GM19455 (cell line): ENCODE data around the gene GPSM1.
"Not testable (repeated sequence)": the region's sequence is repeated elsewhere in the genome, so short reads cannot be mapped to it uniquely, and the experiment has no call there.

Source experiments
- ATAC-seq: cut with Tn5 transposase; IDR thresholded peaks from one replicate; pipeline ENCODE4 v1.9.1; 2021; ENCODE audit not compliant: unreplicated experiment

GPSM1 gene

GRCh38 chr9:136317695-136318094 is 9.6 kb upstream of the GPSM1 start:
- ATAC-seq: no peak

- ATAC-seq: no peak
These were observed 9.1 kb upstream of the GPSM1 start for GRCh38 chr9:136318111-136318775.

GRCh38 chr9:136318776-136319241 is 8.5 kb upstream of the GPSM1 start:
- no peak for ATAC-seq

- ATAC-seq: not testable (repeated sequence)
These were observed 8.1 kb upstream of the GPSM1 start for GRCh38 chr9:136319244-136319643.

GRCh38 chr9:136319955-136320354 is 7.4 kb upstream of the GPSM1 start:
- not testable (repeated sequence) for ATAC-seq

GRCh38 chr9:136320972-136321371 is 6.4 kb upstream of the GPSM1 start:
- ATAC-seq: not testable (repeated sequence)

- no peak for ATAC-seq
These were observed 5.8 kb upstream of the GPSM1 start for GRCh38 chr9:136321561-136321960.

GRCh38 chr9:136322756-136323330 is 4.5 kb upstream of the GPSM1 start:
- no peak for ATAC-seq

GRCh38 chr9:136323371-136323789 is 4.0 kb upstream of the GPSM1 start:
- ATAC-seq: no peak

- no peak for ATAC-seq
These were observed 2.6 kb upstream of the GPSM1 start for GRCh38 chr9:136324501-136325300.

GRCh38 chr9:136325358-136325757 is 2.0 kb upstream of the GPSM1 start:
- ATAC-seq: no peak

GRCh38 chr9:136326061-136326760 is 1.1 kb upstream of the GPSM1 start:
- no peak for ATAC-seq

GRCh38 chr9:136326761-136327303 is 507 bp upstream of the GPSM1 start:
- ATAC-seq: no peak

GRCh38 chr9:136328011-136328621 is 777 bp downstream of the GPSM1 start:
- no peak for ATAC-seq

- no peak for ATAC-seq
These were observed 1.3 kb downstream of the GPSM1 start for GRCh38 chr9:136328622-136329041.

- ATAC-seq: no peak
These were observed 1.9 kb downstream of the GPSM1 start for GRCh38 chr9:136329211-136329627.

GRCh38 chr9:136329636-136330405 is 2.5 kb downstream of the GPSM1 start:
- no peak for ATAC-seq

GRCh38 chr9:136330406-136330990 is 3.2 kb downstream of the GPSM1 start:
- no peak for ATAC-seq

GRCh38 chr9:136331030-136331429 is 3.7 kb downstream of the GPSM1 start:
- no peak for ATAC-seq
